ENCODE results near the gene SS18L1. TPM values are rescaled to one million over a fixed set of nuclear protein-coding genes. Genes with fewer than 3 reads are reported as not detected.

The SS18L1 gene, protein sequence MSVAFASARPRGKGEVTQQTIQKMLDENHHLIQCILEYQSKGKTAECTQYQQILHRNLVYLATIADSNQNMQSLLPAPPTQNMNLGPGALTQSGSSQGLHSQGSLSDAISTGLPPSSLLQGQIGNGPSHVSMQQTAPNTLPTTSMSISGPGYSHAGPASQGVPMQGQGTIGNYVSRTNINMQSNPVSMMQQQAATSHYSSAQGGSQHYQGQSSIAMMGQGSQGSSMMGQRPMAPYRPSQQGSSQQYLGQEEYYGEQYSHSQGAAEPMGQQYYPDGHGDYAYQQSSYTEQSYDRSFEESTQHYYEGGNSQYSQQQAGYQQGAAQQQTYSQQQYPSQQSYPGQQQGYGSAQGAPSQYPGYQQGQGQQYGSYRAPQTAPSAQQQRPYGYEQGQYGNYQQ
- total RNA-seq (13.0 and 14.4 TPM in 2 replicates), polyA plus RNA-seq (1.8 and 2.1 TPM in 2 replicates)

DNA sequence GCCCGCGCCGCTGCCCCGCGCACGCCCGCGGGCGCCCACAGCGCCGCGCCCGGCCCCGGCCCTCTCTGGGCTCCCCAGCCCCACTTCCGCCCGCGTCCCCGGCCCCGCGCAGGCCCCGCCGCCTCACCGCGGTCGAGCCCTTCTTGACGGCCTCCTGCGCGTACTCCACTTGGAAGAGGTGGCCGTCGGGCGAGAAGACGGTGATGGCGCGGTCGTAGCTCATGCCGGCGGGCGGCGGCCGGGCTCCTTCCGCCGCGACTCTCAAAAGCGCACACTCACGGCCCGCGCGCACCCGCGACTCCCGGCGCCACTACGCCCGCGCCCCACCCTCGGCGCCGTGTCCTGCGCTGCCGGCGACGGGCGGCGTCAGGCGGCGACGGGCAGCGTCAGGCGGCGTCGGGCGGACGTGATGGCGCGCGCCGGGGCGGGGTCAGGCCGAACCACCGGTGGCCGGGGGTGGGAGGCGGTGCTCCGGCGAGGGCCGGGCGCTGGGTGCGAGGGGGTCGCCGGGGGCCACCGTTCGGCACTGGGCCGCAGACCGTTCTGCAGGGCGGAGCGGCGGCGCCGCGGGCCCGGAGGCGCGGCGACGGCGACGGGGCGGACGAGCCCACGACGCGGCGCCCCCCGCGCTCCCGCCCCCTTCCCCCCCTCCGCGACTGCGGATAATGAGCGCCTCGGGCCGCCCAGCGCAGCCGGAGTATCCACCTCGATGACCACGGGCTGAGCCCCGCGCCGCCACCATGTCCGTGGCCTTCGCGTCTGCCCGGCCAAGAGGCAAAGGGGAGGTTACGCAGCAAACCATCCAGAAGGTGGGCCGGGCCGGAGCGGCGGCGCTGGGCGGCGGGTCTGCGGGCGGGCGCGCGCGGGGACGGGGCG, at the start of gene SS18L1, which contains the start of gene PSMA7:
Gene SS18L1 (plus strand): TSS at position 689 of the 876 bp plus-strand sequence. CDS start 52 bp downstream, at position 741.
Gene PSMA7 (minus strand): TSS at position 314 of the 876 bp plus-strand sequence. CDS start 91 bp downstream, at position 223.
- Histone ChIP-seq H3K4me1 (ENCODE audit: insufficient read depth) (peaks cover 22% of the 10 kb centered on the region), H2AFZ (no peak within 1 kb of the TSS)

DNA sequence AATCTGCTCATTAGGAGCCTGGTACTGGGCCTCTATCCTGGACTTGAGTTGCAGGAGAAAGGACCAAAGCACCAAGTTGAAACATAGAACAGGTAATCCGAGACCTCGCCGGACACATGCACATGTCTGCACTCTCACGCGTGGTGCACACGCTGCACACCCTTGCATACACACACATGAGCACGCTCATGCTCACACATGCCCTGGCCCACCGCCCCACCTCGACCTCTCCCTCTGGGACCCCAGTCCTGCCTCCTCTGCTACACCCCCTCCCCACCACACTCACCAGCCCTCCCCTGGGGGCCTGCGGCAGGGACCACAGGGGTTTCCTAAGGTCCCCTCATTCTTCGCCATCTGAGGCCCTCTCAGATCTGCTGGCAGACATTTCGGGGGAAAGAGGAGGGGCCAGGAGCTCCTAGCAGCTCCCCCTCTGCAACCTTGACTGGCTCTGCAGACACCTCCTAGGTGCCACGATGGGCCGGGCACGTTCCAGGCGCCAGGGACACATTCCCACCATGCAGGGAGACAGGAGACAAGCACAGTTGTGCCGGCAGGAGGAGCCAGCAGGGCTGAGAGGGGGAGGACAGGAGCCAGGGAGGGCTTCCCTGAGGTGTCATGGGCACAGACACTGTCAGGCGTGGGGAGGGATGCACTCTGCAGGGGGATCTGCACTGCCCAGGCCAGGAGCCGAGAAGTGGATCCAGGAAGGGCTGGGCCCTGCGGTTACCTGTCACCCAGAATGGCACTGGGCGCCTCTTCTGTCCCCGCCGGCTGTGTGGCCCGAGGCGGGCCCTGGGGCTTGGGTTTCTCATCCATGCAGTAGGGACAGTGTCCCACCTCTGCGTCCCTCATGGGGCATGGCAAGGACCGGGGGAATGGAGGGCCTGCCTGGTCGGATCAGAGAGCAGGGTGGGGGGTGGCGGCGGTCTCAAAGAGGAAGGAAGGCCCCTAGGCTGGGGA, 46.9 kb upstream of the SS18L1 start:
- 91% methylated on average over 29 of the region's 30 CpGs for WGBS (ENCODE audit: low lambda C conversion rate, missing lambda C conversion rate)
- no peak overlapping the region for H2AFZ ChIP-seq
- H3K4me2 ChIP-seq = no peak overlapping the region
- H3K36me3 ChIP-seq (replicated peaks; ENCODE audit: insufficient read depth, low read depth) = no peaks in the 10 kb centered on the region
- no peak overlapping the region for H3K4me3 ChIP-seq
- TF ChIP-seq EZH2 (IDR thresholded peaks at IDR 0.05; ENCODE audit: borderline replicate concordance) = no peak
- no peak for TF ChIP-seq EZH2phosphoT487 (IDR thresholded peaks at IDR 0.05; ENCODE audit: low read depth, severe bottlenecking, unreplicated experiment)
- TF ChIP-seq, protein P1, sequence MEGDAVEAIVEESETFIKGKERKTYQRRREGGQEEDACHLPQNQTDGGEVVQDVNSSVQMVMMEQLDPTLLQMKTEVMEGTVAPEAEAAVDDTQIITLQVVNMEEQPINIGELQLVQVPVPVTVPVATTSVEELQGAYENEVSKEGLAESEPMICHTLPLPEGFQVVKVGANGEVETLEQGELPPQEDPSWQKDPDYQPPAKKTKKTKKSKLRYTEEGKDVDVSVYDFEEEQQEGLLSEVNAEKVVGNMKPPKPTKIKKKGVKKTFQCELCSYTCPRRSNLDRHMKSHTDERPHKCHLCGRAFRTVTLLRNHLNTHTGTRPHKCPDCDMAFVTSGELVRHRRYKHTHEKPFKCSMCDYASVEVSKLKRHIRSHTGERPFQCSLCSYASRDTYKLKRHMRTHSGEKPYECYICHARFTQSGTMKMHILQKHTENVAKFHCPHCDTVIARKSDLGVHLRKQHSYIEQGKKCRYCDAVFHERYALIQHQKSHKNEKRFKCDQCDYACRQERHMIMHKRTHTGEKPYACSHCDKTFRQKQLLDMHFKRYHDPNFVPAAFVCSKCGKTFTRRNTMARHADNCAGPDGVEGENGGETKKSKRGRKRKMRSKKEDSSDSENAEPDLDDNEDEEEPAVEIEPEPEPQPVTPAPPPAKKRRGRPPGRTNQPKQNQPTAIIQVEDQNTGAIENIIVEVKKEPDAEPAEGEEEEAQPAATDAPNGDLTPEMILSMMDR (IDR thresholded peaks at IDR 0.05; ENCODE audit: poor library complexity) = no peak
- no peak overlapping the region for H3K27ac ChIP-seq
- no peaks in the 10 kb centered on the region for H3K79me2 ChIP-seq
- no peak for DNase-seq (ENCODE audit: low spot score)
- H3K9me3 ChIP-seq (ENCODE audit: low read depth) = no peaks in the 10 kb centered on the region
- no peaks in the 10 kb centered on the region for H3K9me2 ChIP-seq (replicated peaks; ENCODE audit: insufficient read depth)
- no peaks in the 10 kb centered on the region for H4K20me1 ChIP-seq (ENCODE audit: insufficient read depth, poor library complexity, severe bottlenecking)
- H3K4me1 ChIP-seq (ENCODE audit: insufficient read depth) = no peaks in the 10 kb centered on the region
- H3K27me3 ChIP-seq = no peaks in the 10 kb centered on the region

More for the DNA sequence above, at the start of gene SS18L1, which contains the start of gene PSMA7:
- Histone ChIP-seq H3K79me2 (peaks cover 85% of the 10 kb centered on the region), H3K27ac (peak within 1 kb of the TSS; percentile 100), H4K20me1 (ENCODE audit: insufficient read depth, poor library complexity, severe bottlenecking) (peaks cover 80% of the 10 kb centered on the region), H3K9me2 (replicated peaks; ENCODE audit: insufficient read depth) (no peaks in the 10 kb centered on the region), H3K4me2 (peak within 1 kb of the TSS; percentile 93), H3K9me3 (ENCODE audit: low read depth) (no peaks in the 10 kb centered on the region), H3K4me3 (peak within 1 kb of the TSS; percentile 97), H3K36me3 (replicated peaks; ENCODE audit: insufficient read depth, low read depth) (peaks cover 4% of the 10 kb centered on the region), H3K27me3 (no peaks in the 10 kb centered on the region)
- TF ChIP-seq, protein P1 (IDR thresholded peaks at IDR 0.05; ENCODE audit: poor library complexity) = no peak
- TF ChIP-seq EZH2 (IDR thresholded peaks at IDR 0.05; ENCODE audit: borderline replicate concordance) = no peak
- TF ChIP-seq EZH2phosphoT487 (IDR thresholded peaks at IDR 0.05; ENCODE audit: low read depth, severe bottlenecking, unreplicated experiment) = no peak
- DNase-seq (ENCODE audit: low spot score) = peak; percentile 96
- WGBS (ENCODE audit: low lambda C conversion rate, missing lambda C conversion rate) = under 1% methylated on average over 38 of the region's 148 CpGs

DNA sequence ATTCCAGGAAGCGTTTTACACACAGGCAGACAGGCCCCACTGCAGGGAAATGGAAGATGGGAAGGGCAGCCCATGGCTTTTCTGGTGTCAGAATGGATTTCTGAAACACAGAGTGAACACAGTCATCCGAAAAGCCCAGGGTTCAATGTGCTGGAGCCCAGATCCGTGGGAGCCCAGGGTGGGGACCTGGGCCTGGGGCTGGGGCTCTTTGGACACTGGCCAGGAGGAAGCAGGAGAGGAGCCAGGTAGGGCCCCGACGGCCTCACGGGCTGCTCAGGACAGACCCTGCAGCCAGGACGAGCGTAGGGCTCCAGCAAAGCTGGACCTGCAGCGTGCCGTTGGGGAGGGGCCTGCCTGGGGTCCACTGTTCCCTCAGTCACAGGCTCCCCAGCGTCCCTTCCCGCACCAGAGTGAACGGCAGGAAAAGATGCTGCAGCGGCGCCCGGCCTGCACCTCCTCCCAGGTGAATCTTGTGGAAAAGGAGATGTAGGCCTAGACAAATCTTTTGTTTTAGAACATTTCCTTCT, 45.6 kb upstream of the SS18L1 start:
- H3K9me3 ChIP-seq (ENCODE audit: low read depth) = no peaks in the 10 kb centered on the region
- TF ChIP-seq, protein P1 (IDR thresholded peaks at IDR 0.05; ENCODE audit: poor library complexity) = no peak
- TF ChIP-seq EZH2phosphoT487 (IDR thresholded peaks at IDR 0.05; ENCODE audit: low read depth, severe bottlenecking, unreplicated experiment) = no peak
- TF ChIP-seq EZH2 (IDR thresholded peaks at IDR 0.05; ENCODE audit: borderline replicate concordance) = no peak
- H3K36me3 ChIP-seq (replicated peaks; ENCODE audit: insufficient read depth, low read depth) = no peaks in the 10 kb centered on the region
- no peaks in the 10 kb centered on the region for H3K9me2 ChIP-seq (replicated peaks; ENCODE audit: insufficient read depth)
- H3K27ac ChIP-seq = no peak overlapping the region
- H3K4me2 ChIP-seq = no peak overlapping the region
- no peaks in the 10 kb centered on the region for H4K20me1 ChIP-seq (ENCODE audit: insufficient read depth, poor library complexity, severe bottlenecking)
- WGBS (ENCODE audit: low lambda C conversion rate, missing lambda C conversion rate) = 85% methylated on average over 13 of the region's 16 CpGs
- no peak for DNase-seq (ENCODE audit: low spot score)
- no peaks in the 10 kb centered on the region for H3K4me1 ChIP-seq (ENCODE audit: insufficient read depth)
- H3K27me3 ChIP-seq = no peaks in the 10 kb centered on the region
- H2AFZ ChIP-seq = no peak overlapping the region
- no peak overlapping the region for H3K4me3 ChIP-seq
- no peaks in the 10 kb centered on the region for H3K79me2 ChIP-seq
